GM23248 (cell line): ENCODE measurements around the gene NRP1. TPM values are rescaled to one million over a fixed set of nuclear protein-coding genes. Genes with fewer than 3 reads are reported as not detected.

Experiments
- DNase-seq: peaks from one replicate; pipeline ENCODE4 v3.0.0-alpha.2; 2015
- H2AFZ ChIP-seq: fragments of 200-600 bp; sonication (generic); 2 replicates; pipeline ENCODE4 v1.6.1; 2016; ENCODE audit warnings: antibody characterized with exemption
- H3F3A ChIP-seq: fragments of 200-600 bp; sonication (generic); 2 replicates; pipeline ENCODE4 v1.6.1; 2016; ENCODE audit warnings: mild to moderate bottlenecking, antibody characterized with exemption, mixed run types; ENCODE audit not compliant: insufficient read depth
- H3K27ac ChIP-seq: fragments of 200-600 bp; sonication (generic); 2 replicates; pipeline ENCODE4 v1.5.1; 2016; ENCODE audit warnings: mild to moderate bottlenecking
- H3K27me3 ChIP-seq: fragments of 200-600 bp; sonication (generic); replicated peaks from 2 replicates; pipeline ENCODE4 v1.6.1; 2016; ENCODE audit warnings: mild to moderate bottlenecking; ENCODE audit not compliant: insufficient read depth
- H3K36me3 ChIP-seq: fragments of 200-600 bp; sonication (generic); 2 replicates; pipeline ENCODE4 v1.6.1; 2016; ENCODE audit warnings: low read depth, mild to moderate bottlenecking
- H3K4me1 ChIP-seq: fragments of 200-600 bp; sonication (generic); 2 replicates; pipeline ENCODE4 v1.6.1; 2016; ENCODE audit warnings: mild to moderate bottlenecking; ENCODE audit not compliant: insufficient read depth
- H3K4me2 ChIP-seq: fragments of 200-600 bp; sonication (generic); one replicate; pipeline ENCODE4 v1.6.1; 2016; ENCODE audit warnings: mild to moderate bottlenecking; ENCODE audit not compliant: unreplicated experiment
- H3K4me3 ChIP-seq: fragments of 200-600 bp; sonication (generic); 2 replicates; pipeline ENCODE4 v1.5.1; 2016; ENCODE audit warnings: mild to moderate bottlenecking
- H3K79me2 ChIP-seq: fragments of 200-600 bp; sonication (generic); 2 replicates; pipeline ENCODE4 v1.6.1; 2016; ENCODE audit warnings: mild to moderate bottlenecking; ENCODE audit not compliant: insufficient read depth
- H3K9ac ChIP-seq: fragments of 200-600 bp; sonication (generic); 2 replicates; pipeline ENCODE4 v1.6.1; 2016; ENCODE audit warnings: mild to moderate bottlenecking
- H3K9me2 ChIP-seq: fragments of 200-600 bp; sonication (generic); 2 replicates; pipeline ENCODE4 v1.6.1; 2016; ENCODE audit warnings: mixed run types, mild to moderate bottlenecking, moderate library complexity; ENCODE audit not compliant: insufficient read depth
- H3K9me3 ChIP-seq: fragments of 200-600 bp; sonication (generic); one replicate; pipeline ENCODE4 v1.6.1; 2017; ENCODE audit warnings: low read depth
- H4K20me1 ChIP-seq: fragments of 200-600 bp; sonication (generic); 2 replicates; pipeline ENCODE4 v1.6.0; 2016; ENCODE audit not compliant: insufficient read depth
- EZH2 ChIP-seq: fragments of 200-600 bp; sonication (generic); IDR thresholded peaks from 2 replicates; pipeline ENCODE4 v1.6.1; 2018; ENCODE audit warnings: antibody characterized with exemption, mild to moderate bottlenecking; ENCODE audit not compliant: insufficient read depth, poor library complexity, severe bottlenecking
- EZH2phosphoT487 ChIP-seq: fragments of 200-600 bp; sonication (generic); IDR thresholded peaks from 2 replicates; pipeline ENCODE4 v1.6.1; 2018; ENCODE audit warnings: antibody characterized with exemption, moderate library complexity, mild to moderate bottlenecking, low read depth; ENCODE audit not compliant: insufficient read depth
- WGBS, 2 experiments: methylation state at CpG; one replicate each; pipeline ENCODE4 v1.1.6; 2015 to 2017; ENCODE audit warnings: low lambda C conversion rate in 2 of 2, low coverage in 1 of 2; ENCODE audit errors: missing lambda C conversion rate in 2 of 2; 5-methylcytosine and 5-hydroxymethylcytosine counted together
- in situ Hi-C: fragments of 300-500 bp; cut with MboI; formaldehyde crosslinking; loops from 2 replicates; pipeline ENCODE4 v1.15.0; 2020
- polyA plus RNA-seq: library from polyadenylated mRNA; unstranded; fragments of >200 nt; fragmentation: Nextera tagmentation; extraction: Ambion mirVana; gene quantifications from 2 replicates; pipeline ENCODE4 v1.2.1, GENCODE V29; 2016
- total RNA-seq: library from RNA; depleted of rRNA; stranded (reverse); fragments of >200 nt; shearing (Covaris generic); gene quantifications from 2 replicates; pipeline ENCODE4 v1.2.3, GENCODE V29; 2014

Gene NRP1
- total and polyA plus RNA-seq, 2 experiments from 2014 or later: 152 to 175 TPM

GRCh38 chr10:33164060-33164709 is 170.3 kb downstream of the NRP1 start:
- in situ Hi-C loops: loop anchor here (25.0 kb wide), 1 partner anchor 377 kb away; no protein-coding TSS in a partner anchor
- peak overlapping the region; percentile 7; the same call in 1 of the 2 replicates for H2AFZ ChIP-seq

DNA sequence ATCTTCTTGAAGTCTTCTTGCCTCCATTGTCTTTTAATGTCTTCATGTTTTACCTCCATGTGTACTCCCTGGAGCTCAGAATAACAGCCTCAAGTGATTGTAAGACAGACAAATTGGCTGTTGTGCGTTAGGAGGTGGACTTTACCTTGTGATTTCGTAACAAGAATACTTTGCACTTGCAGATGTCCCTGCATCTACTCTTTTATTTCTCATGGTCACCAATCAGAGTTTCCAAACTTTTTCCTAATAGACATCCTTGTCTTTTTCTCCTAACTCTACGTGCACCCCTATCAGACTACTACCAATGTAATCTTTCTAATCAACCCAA is 172.3 kb downstream of the NRP1 start:
- no peak for TF ChIP-seq EZH2
- no peak for TF ChIP-seq EZH2phosphoT487
- Histone ChIP-seq H3K4me3 (no peak overlapping the region), H3K4me2 (no peak overlapping the region), H3K79me2 (no peaks in the 10 kb centered on the region), H3K9me2 (no peaks in the 10 kb centered on the region), H4K20me1 (no peaks in the 10 kb centered on the region), H2AFZ (no peak overlapping the region), H3K36me3 (no peaks in the 10 kb centered on the region), H3K27ac (no peak overlapping the region), H3K9me3 (no peaks in the 10 kb centered on the region), H3K9ac (no peak overlapping the region), H3K4me1 (peaks cover 24% of the 10 kb centered on the region), H3F3A (peaks cover 20% of the 10 kb centered on the region), H3K27me3 (no peaks in the 10 kb centered on the region)
- WGBS, 2 experiments: 77 to 80% methylated on average over 3 of the region's 3 CpGs
- DNase-seq: no peak
- in situ Hi-C loops: loop anchor here (25.0 kb wide), 1 partner anchor 375 kb away; no protein-coding TSS in a partner anchor

More at GRCh38 chr10:33164060-33164709, 170.3 kb downstream of the NRP1 start:
- Histone ChIP-seq H3K9ac (no peak overlapping the region), H3F3A (peaks cover 16% of the 10 kb centered on the region), H3K4me3 (no peak overlapping the region), H3K27me3 (no peaks in the 10 kb centered on the region), H3K4me1 (peaks cover 21% of the 10 kb centered on the region), H3K9me3 (no peaks in the 10 kb centered on the region), H4K20me1 (no peaks in the 10 kb centered on the region), H3K79me2 (no peaks in the 10 kb centered on the region), H3K4me2 (peak overlapping the region; percentile 19), H3K36me3 (no peaks in the 10 kb centered on the region), H3K9me2 (no peaks in the 10 kb centered on the region), H3K27ac (no peak overlapping the region)
- TF ChIP-seq EZH2: no peak
- TF ChIP-seq EZH2phosphoT487: no peak
- WGBS, 2 experiments: 32 to 37% methylated on average over 9 of the region's 9 CpGs
- peak; percentile 52 for DNase-seq

DNA sequence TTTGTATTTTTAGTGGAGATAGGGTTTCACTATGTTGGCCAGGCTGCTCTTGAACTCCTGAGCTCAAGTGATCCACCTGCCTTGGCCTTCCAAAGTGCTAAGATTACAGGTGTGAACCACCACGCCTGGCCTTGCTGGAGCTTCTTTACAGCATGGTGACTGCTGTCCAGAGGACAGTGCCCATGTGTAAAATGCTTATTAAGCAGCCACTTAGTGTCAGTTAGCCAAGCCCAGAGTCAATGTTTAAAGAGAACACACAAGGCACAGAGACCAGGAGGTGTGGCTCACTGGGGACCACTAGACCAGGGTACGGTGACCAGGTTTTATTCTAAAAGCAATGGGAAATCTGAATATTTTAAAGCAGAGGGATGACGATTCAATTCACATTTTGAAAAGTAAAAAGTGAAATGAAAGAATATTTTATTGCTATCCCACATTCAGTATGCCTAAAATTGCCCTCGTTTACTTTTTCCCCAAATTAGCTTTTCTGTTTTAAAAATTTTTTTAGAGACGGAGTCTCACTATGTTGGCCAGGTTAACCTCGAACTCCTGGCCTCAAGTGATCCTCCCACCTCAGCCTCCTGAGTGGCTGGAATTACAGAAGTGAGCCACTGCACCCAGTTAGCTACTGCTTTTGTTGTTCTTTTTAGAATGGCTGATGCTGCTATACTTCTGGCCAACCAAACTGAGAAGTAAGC is 172.8 kb downstream of the NRP1 start:
- 89 to 93% methylated on average over 6 of the region's 6 CpGs for WGBS, 2 experiments

GRCh38 chr10:33160151-33160550 is 174.3 kb downstream of the NRP1 start:
- Histone ChIP-seq H2AFZ (no peak overlapping the region), H3F3A (peaks cover 40% of the 10 kb centered on the region), H3K27me3 (no peaks in the 10 kb centered on the region), H3K4me3 (no peak overlapping the region), H3K9ac (no peak overlapping the region), H3K4me2 (no peak overlapping the region), H3K4me1 (peaks cover 37% of the 10 kb centered on the region), H3K9me3 (no peaks in the 10 kb centered on the region), H3K79me2 (no peaks in the 10 kb centered on the region), H3K36me3 (no peaks in the 10 kb centered on the region), H3K27ac (no peak overlapping the region), H3K9me2 (no peaks in the 10 kb centered on the region), H4K20me1 (no peaks in the 10 kb centered on the region)
- DNase-seq: no peak
- no peak for TF ChIP-seq EZH2phosphoT487
- TF ChIP-seq EZH2: no peak
- 90 to 92% methylated on average over 8 of the region's 8 CpGs for WGBS, 2 experiments
- in situ Hi-C loops: loop anchor here (25.0 kb wide), 1 partner anchor 373 kb away; no protein-coding TSS in a partner anchor

More for the DNA sequence above, 172.8 kb downstream of the NRP1 start:
- Histone ChIP-seq H3F3A (peaks cover 25% of the 10 kb centered on the region), H3K9ac (no peak overlapping the region), H4K20me1 (no peaks in the 10 kb centered on the region), H2AFZ (no peak overlapping the region), H3K9me2 (no peaks in the 10 kb centered on the region), H3K4me2 (no peak overlapping the region), H3K4me3 (no peak overlapping the region), H3K79me2 (no peaks in the 10 kb centered on the region), H3K9me3 (no peaks in the 10 kb centered on the region), H3K36me3 (no peaks in the 10 kb centered on the region), H3K27ac (no peak overlapping the region), H3K27me3 (no peaks in the 10 kb centered on the region), H3K4me1 (peaks cover 29% of the 10 kb centered on the region)
- TF ChIP-seq EZH2 (no peak), EZH2phosphoT487 (no peak)
- in situ Hi-C loops: loop anchor here (25.0 kb wide), 1 partner anchor 374 kb away; no protein-coding TSS in a partner anchor
- DNase-seq: no peak
